GM12874 (cell line): ENCODE data around the gene RBP4.

ENCODE experiments used
- CTCF ChIP-seq: IDR thresholded peaks from 2 replicates; pipeline ENCODE4 v1.5.1; 2011; ENCODE audit warnings: low read depth, mild to moderate bottlenecking, control low read depth, low read length, moderate library complexity; ENCODE audit not compliant: insufficient read depth

Gene RBP4

GRCh38 chr10:93584445-93584844 is 16.6 kb downstream of the RBP4 start:
- no peak for TF ChIP-seq CTCF

- TF ChIP-seq CTCF: no peak
These were observed 20.2 kb downstream of the RBP4 start for GRCh38 chr10:93580828-93581227.

- no peak for TF ChIP-seq CTCF
These were observed 20.9 kb downstream of the RBP4 start for GRCh38 chr10:93579985-93580711.

- TF ChIP-seq CTCF: no peak
These were observed 21.9 kb downstream of the RBP4 start for GRCh38 chr10:93579089-93579488.

GRCh38 chr10:93577565-93577964 is 23.5 kb downstream of the RBP4 start:
- TF ChIP-seq CTCF: no peak

GRCh38 chr10:93576888-93577287 is 24.1 kb downstream of the RBP4 start:
- TF ChIP-seq CTCF: no peak

GRCh38 chr10:93573924-93574323 is 27.1 kb downstream of the RBP4 start:
- TF ChIP-seq CTCF: no peak
